Prostate gland (tissue), 2 donors: Measurements from ENCODE around the gene MYH6. TPM values are rescaled to one million over a fixed set of nuclear protein-coding genes. Genes with fewer than 3 reads are reported as not detected.

Experiments
- DNase-seq: peaks from one replicate; pipeline ENCODE4 v3.0.0-alpha.2; 2019; ENCODE audit warnings: low spot score
- H3K27ac ChIP-seq, 2 donors: fragments of 200-600 bp; sonication (generic); 2 replicates each; pipeline ENCODE4 v1.5.1; 2017 to 2019
- H3K27me3 ChIP-seq: fragments of 200-600 bp; sonication (generic); replicated peaks from 2 replicates; pipeline ENCODE4 v1.5.1; 2019; ENCODE audit not compliant: insufficient read depth
- H3K36me3 ChIP-seq, 2 donors: fragments of 200-600 bp; sonication (generic); 1 replicate in 1 of 2; 2 replicates in 1 of 2; pipeline versions ENCODE4 v1.5.1 to v1.8.1; 2017 to 2019
- H3K4me1 ChIP-seq: fragments of 200-600 bp; sonication (generic); replicated peaks from 2 replicates; pipeline ENCODE4 v1.5.1; 2019
- H3K4me3 ChIP-seq, 2 donors: fragments of 200-600 bp; sonication (generic); 2 replicates each; pipeline ENCODE4 v1.5.1; 2017 to 2019
- H3K9me3 ChIP-seq: fragments of 200-600 bp; sonication (generic); 2 replicates; pipeline ENCODE4 v1.5.1; 2017
- POLR2A ChIP-seq: fragments of 450-650 bp; IDR thresholded peaks from one replicate; pipeline ENCODE4 v1.6.1; 2016; ENCODE audit warnings: antibody characterized with exemption, mild to moderate bottlenecking
- POLR2AphosphoS5 ChIP-seq: sonication (generic); formaldehyde crosslinking; IDR thresholded peaks from one replicate; pipeline ENCODE4 v1.6.1; 2017; ENCODE audit warnings: antibody characterized with exemption
- WGBS: methylation state at CpG from one replicate; pipeline ENCODE4 v1.1.5; 2018; 5-methylcytosine and 5-hydroxymethylcytosine counted together
- intact Hi-C: fragments of 100-400 bp; cut with DNase I; formaldehyde crosslinking; loops from one replicate; pipeline ENCODE4 v1.14.2; 2022
- total RNA-seq, 2 donors: library from RNA; depleted of rRNA; stranded (reverse); fragments of >200 nt; gene quantifications; one replicate each; pipeline ENCODE4 v1.1.0, GENCODE V29; 2016
- TF ChIP-seq, protein P1 (sequence below), 4 experiments: fragments of 200-600 bp in 2 of 4; fragments of 450-650 bp in 2 of 4; sonication (generic) in 2 of 4; IDR thresholded peaks; 1 replicate in 3 of 4; 2 replicates in 1 of 4; pipeline ENCODE4 v1.5.1; 2016 to 2019; ENCODE audit warnings: antibody characterized with exemption in 4 of 4, mild to moderate bottlenecking in 2 of 4, moderate library complexity in 2 of 4

Gene MYH6
- total RNA-seq, 2 donors from 2014 or later = 3.1 TPM; not detected in 1

DNA sequence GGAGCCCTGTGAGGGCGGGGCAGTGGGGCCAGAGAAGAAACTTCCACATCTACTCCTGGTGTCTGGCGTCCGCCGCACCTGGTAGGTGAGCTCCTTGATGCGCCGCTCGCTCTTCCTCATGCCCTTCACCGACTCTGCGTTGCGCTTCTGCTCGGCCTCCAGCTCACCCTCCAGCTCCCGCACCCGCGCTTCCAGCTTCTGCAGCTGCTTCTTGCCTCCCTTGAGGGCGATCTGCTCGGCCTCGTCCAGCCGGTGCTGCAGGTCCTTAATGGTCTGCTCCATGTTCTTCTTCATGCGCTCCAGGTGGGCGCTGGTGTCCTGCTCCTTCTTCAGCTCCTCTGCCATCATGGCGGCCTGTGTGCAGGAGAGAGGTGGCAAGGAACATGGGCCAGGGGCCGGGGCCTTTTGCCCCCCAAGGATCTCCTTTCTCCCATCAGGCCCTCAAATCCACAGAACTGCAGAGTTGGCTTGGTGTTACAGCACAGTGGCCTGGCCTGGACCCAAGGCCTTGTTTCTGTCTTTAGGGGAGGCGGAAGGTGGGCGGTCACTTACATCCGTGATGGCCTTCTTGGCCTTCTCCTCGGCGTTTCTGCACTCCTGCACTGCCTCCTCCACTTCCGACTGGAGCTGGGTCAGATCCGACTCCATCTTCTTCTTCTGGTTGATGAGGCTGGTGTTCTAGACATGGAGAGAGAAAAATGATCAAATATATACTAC lies 23.6 kb downstream of the MYH6 start:
- DNase-seq = no peak
- H3K4me1 ChIP-seq = no peaks in the 10 kb centered on the region
- no peaks in the 10 kb centered on the region for H3K9me3 ChIP-seq
- H3K27me3 ChIP-seq = no peaks in the 10 kb centered on the region
- H3K27ac ChIP-seq = no peak overlapping the region
- no peak for TF ChIP-seq POLR2A
- TF ChIP-seq, protein P1, sequence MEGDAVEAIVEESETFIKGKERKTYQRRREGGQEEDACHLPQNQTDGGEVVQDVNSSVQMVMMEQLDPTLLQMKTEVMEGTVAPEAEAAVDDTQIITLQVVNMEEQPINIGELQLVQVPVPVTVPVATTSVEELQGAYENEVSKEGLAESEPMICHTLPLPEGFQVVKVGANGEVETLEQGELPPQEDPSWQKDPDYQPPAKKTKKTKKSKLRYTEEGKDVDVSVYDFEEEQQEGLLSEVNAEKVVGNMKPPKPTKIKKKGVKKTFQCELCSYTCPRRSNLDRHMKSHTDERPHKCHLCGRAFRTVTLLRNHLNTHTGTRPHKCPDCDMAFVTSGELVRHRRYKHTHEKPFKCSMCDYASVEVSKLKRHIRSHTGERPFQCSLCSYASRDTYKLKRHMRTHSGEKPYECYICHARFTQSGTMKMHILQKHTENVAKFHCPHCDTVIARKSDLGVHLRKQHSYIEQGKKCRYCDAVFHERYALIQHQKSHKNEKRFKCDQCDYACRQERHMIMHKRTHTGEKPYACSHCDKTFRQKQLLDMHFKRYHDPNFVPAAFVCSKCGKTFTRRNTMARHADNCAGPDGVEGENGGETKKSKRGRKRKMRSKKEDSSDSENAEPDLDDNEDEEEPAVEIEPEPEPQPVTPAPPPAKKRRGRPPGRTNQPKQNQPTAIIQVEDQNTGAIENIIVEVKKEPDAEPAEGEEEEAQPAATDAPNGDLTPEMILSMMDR (IDR thresholded peaks at IDR 0.05) = no peak
- WGBS = 91% methylated on average over 29 of the region's 29 CpGs
- no peak overlapping the region for H3K4me3 ChIP-seq
- intact Hi-C loops = loop anchor here (5.0 kb wide), 1 partner anchor 122 kb away; no protein-coding TSS in a partner anchor
- no peaks in the 10 kb centered on the region for H3K36me3 ChIP-seq

DNA sequence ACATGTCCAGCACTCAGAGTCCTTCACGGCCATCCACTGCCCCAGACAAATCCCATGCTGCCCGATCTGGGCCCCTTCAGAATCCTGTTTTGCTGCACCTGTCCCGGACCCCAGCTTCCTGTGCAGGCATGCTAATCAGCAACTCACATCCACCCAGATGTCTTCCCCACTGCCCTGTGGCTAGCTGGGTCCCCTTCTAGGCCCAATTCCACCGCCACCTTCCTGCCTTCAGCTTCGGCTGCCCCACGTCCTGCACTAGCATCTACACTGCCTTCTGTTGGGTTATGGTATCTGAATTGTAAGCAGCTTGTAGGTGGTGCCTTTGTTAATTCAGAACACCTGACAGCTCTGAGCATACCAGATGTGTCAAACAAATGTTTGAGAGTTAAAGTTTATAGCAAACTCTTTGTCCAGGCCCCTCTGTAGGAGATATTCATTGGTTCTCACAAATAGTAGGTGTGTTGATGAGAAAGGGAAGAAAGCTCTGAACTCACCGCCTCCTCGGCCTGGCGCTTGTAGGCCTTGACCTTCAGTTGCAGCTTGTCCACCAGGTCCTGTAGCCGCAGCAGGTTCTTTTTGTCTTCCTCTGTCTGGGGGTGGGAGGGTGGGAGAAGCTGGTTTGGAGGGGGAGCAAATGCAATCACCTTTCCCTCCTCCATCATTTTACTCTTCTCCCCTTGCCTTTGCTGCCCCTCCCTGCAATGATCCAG lies 25.2 kb downstream of the MYH6 start:
- WGBS = 82% methylated on average over 10 of the region's 10 CpGs
- Histone ChIP-seq H3K4me1 (no peaks in the 10 kb centered on the region), H3K9me3 (no peaks in the 10 kb centered on the region), H3K4me3 (no peak overlapping the region), H3K36me3 (no peaks in the 10 kb centered on the region), H3K27ac (no peak overlapping the region), H3K27me3 (no peaks in the 10 kb centered on the region)
- DNase-seq = no peak
- intact Hi-C loops = loop anchor here (5.0 kb wide), 1 partner anchor 121 kb away; no protein-coding TSS in a partner anchor
- no peak for TF ChIP-seq POLR2A
- TF ChIP-seq, protein P1 (IDR thresholded peaks at IDR 0.05) = no peak
- no peak for TF ChIP-seq POLR2AphosphoS5

DNA sequence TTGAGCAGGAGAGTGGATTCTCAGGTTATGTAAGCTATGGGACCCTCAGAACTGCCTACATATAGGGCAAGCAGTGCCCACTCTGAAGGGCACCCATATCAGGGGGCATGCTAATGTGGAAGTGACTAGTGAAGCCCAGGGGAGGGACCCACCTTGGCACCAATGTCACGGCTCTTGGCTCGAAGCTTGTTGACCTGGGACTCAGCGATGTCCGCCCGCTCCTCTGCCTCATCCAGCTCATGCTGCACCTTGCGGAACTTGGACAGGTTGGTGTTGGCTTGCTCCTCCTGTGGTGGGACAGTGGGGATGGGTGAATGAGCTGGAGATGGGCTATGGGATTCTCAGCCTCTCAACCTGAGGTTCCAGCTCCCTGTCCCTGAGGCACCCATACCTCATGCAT lies 25.8 kb downstream of the MYH6 start:
- intact Hi-C loops = loop anchor here (5.0 kb wide), 1 partner anchor 120 kb away; no protein-coding TSS in a partner anchor
- DNase-seq = no peak
- H3K9me3 ChIP-seq = no peaks in the 10 kb centered on the region
- H3K36me3 ChIP-seq = no peaks in the 10 kb centered on the region
- H3K27me3 ChIP-seq = no peaks in the 10 kb centered on the region
- no peaks in the 10 kb centered on the region for H3K4me1 ChIP-seq
- TF ChIP-seq POLR2A (no peak), POLR2AphosphoS5 (no peak)
- WGBS = 100% methylated on average over 6 of the region's 6 CpGs
- no peak overlapping the region for H3K4me3 ChIP-seq
- no peak overlapping the region for H3K27ac ChIP-seq

DNA sequence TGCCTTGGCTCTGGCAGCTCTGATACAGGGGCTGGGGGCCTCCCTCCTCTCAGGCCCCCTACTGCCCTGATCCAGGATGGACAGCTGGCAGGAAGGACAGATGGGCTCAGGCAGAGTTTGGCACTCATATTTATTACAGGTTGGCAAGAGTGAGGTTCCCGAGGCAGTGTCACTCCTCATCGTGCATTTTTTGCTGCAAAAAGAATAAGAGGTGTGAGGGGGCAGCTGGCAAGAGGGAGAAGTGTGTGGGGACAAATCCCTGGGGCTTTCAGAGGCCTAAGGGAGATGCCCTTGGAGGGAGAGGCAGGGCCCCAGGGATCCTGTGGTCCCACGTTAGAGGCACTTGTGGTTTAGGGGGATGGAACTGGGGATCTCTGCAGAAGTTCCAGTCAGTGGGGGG lies 26.2 kb downstream of the MYH6 start:
- intact Hi-C loops = loop anchor here (5.0 kb wide), 1 partner anchor 120 kb away; no protein-coding TSS in a partner anchor
- no peaks in the 10 kb centered on the region for H3K4me1 ChIP-seq
- H3K4me3 ChIP-seq = no peak overlapping the region
- TF ChIP-seq POLR2AphosphoS5 = no peak
- TF ChIP-seq POLR2A = no peak
- TF ChIP-seq, protein P1 (IDR thresholded peaks at IDR 0.05) = no peak
- no peaks in the 10 kb centered on the region for H3K36me3 ChIP-seq
- H3K9me3 ChIP-seq = no peaks in the 10 kb centered on the region
- no peak overlapping the region for H3K27ac ChIP-seq
- no peaks in the 10 kb centered on the region for H3K27me3 ChIP-seq
- DNase-seq = no peak
- WGBS = 63% methylated on average over 3 of the region's 3 CpGs

DNA sequence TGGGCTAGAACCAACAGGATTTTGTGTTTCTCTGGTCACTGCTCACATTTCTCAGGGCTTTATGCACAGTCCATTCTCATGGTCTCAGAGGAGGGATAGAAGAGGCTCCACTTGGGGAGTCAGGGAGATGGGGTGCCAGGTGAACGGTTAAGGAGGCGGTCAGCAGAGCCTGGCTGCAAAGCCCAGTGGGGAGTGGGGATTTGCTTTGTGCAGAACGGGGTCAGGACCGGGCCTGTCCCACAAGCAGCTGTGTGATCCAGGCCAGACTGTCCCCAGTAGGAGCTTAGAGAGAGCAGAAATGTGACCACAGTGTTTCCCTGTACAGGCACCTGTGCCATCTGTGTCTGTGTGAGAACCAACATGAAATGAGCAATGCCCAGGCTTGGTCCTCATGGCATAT lies 27.1 kb downstream of the MYH6 start:
- WGBS = 80% methylated on average over 4 of the region's 4 CpGs
- Histone ChIP-seq H3K36me3 (no peaks in the 10 kb centered on the region), H3K4me1 (no peaks in the 10 kb centered on the region), H3K27ac (no peak overlapping the region), H3K4me3 (no peak overlapping the region), H3K9me3 (no peaks in the 10 kb centered on the region), H3K27me3 (no peaks in the 10 kb centered on the region)
- intact Hi-C loops = loop anchor here (1.0 to 5.0 kb wide), 2 partner anchors 53 to 119 kb away; no protein-coding TSS in a partner anchor
- DNase-seq = no peak
- TF ChIP-seq, protein P1 (IDR thresholded peaks at IDR 0.05) = no peak
